Naive thymus-derived CD8-positive, alpha-beta T cell (primary cell): ENCODE results near the gene ZNF789. TPM values are rescaled to one million over a fixed set of nuclear protein-coding genes. Genes with fewer than 3 reads are reported as not detected.

Experiments
- ATAC-seq, 2 donors: fragments of 150-1000 bp; cut with Tn5 transposase in 1 of 2; sonication (Bioruptor Pico), chemical (Tn5 transposase) in 1 of 2; 1 replicate in 1 of 2; 2 replicates in 1 of 2; pipeline ENCODE4 v1.10.0; 2021; ENCODE audit warnings: mild to moderate bottlenecking in 2 of 2, moderate library complexity in 2 of 2
- POLR2A ChIA-PET: fragments of 350-600 bp; sonication (Branson Sonifier 250); formaldehyde crosslinking; loops from one replicate; lab custom pipeline; 2021; ENCODE audit warnings: antibody characterized with exemption; lab: Charles Lee
- DNase-seq, 10 donors: peaks; one replicate each; pipeline versions ENCODE4 v3.0.0 to v3.0.0-alpha.2; 2020 to 2022
- H3K27ac Mint-ChIP-seq, 10 donors: one replicate each; pipeline ENCODE4 v1.8.0; 2020 to 2022; ENCODE audit warnings: mild to moderate bottlenecking in 10 of 10, mixed read lengths in 10 of 10, moderate library complexity in 4 of 10, inconsistent platforms in 1 of 10
- H3K27me3 Mint-ChIP-seq, 5 donors: one replicate each; pipeline ENCODE4 v1.8.0; 2021 to 2022; ENCODE audit warnings: mixed read lengths in 5 of 5
- H3K36me3 Mint-ChIP-seq, 3 donors: one replicate each; pipeline ENCODE4 v1.8.0; 2020 to 2022; ENCODE audit warnings: mixed read lengths in 3 of 3, mild to moderate bottlenecking in 2 of 3, inconsistent platforms in 1 of 3
- H3K4me1 Mint-ChIP-seq, 4 donors: one replicate each; pipeline ENCODE4 v1.8.0; 2021 to 2022; ENCODE audit warnings: mixed read lengths in 4 of 4
- H3K4me3 Mint-ChIP-seq, 10 donors: one replicate each; pipeline ENCODE4 v1.8.0; 2020 to 2022; ENCODE audit warnings: mild to moderate bottlenecking in 10 of 10, mixed read lengths in 10 of 10, moderate library complexity in 6 of 10, inconsistent platforms in 1 of 10
- H3K9me3 Mint-ChIP-seq, 9 donors: one replicate each; pipeline ENCODE4 v1.8.0; 2020 to 2022; ENCODE audit warnings: mixed read lengths in 9 of 9, mild to moderate bottlenecking in 3 of 9, inconsistent platforms in 1 of 9, moderate library complexity in 1 of 9
- polyA plus RNA-seq, 3 donors: library from polyadenylated mRNA; unstranded; fragments of 300-500 nt; fragmentation: Illumina TruSeq; gene quantifications; one replicate each; pipeline ENCODE4 v1.2.3, GENCODE V29; 2021
- total RNA-seq, 8 experiments: library from RNA in 2 of 8; stranded (reverse) in 2 of 8; gene quantifications; one replicate each; pipeline ENCODE4 v1.2.3 and lab custom pipeline; 2021 to 2026

Gene ZNF789
- total and polyA plus RNA-seq, 5 experiments from 2014 or later, result 7.3 to 31.8 (median 8.2) TPM

DNA sequence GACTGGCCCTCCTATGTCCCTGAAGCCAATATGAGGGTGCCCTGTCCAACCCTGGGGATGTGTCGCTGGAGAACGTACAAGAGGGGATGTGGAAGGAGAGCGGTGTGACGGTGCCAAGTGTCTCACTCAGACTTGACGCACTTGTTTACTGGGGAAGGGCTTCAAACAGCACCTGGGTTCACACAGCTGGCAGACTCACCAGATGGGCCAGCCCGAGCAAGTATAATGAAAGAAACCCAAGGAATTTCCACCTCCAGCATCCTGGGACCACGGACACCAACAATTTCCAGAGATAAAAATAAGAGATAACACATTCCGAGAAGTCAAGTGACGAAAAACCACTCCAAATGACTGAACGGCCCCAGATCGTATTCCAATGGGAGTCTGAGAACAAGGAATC, 12.0 kb upstream of the ZNF789 start:
- Mint-ChIP-seq H3K4me3 (peak overlapping the region in 2 of 10 donors; percentile 37 to 51), H3K4me1 (peaks cover 25 to 58% (median 38%) of the 10 kb centered on the region in 4 donors), H3K27me3 (no peaks in the 10 kb centered on the region), H3K36me3 (peaks cover 1 to 53% (median 4%) of the 10 kb centered on the region in 3 donors), H3K27ac (peak overlapping the region in 7 of 10 donors; percentile 5 to 90 (median 71)), H3K9me3 (no peaks in the 10 kb centered on the region)
- POLR2A ChIA-PET, result interaction anchor here (1.0 kb wide), 1 partner anchor 14 kb away, joined by 3 read pairs; no protein-coding TSS in a partner anchor
- ATAC-seq (no peak), DNase-seq (no peak)

DNA sequence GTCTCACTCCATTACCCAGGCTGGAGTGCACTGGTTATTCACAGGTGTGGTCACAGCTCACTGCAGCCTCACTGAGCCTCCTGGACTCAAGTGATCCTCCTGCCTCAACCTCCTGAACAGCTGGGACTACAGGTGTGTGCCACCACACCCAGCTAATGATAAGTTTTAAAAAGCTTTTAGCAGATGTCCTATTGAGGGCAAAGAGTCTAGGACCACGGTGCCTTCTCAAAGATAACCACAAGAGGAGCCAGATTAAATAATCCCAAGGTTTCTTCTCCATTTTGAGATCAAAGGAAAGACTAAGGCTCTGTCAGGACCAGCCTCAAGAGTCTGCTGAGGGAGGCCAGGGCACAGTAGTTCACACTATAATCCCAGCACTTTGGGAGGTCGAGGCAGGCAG, 11.5 kb upstream of the ZNF789 start:
- H3K4me3 Mint-ChIP-seq, result no peak overlapping the region
- POLR2A ChIA-PET, result interaction anchor here (1.0 kb wide), 1 partner anchor 15 kb away, joined by 3 read pairs; no protein-coding TSS in a partner anchor
- H3K4me1 Mint-ChIP-seq, result peaks cover 28 to 62% (median 43%) of the 10 kb centered on the region in 4 donors
- no peak for DNase-seq
- no peaks in the 10 kb centered on the region for H3K9me3 Mint-ChIP-seq
- H3K27ac Mint-ChIP-seq, result peak overlapping the region in 2 of 10 donors; percentile 7 to 40
- no peaks in the 10 kb centered on the region for H3K27me3 Mint-ChIP-seq
- H3K36me3 Mint-ChIP-seq, result peaks cover 1 to 51% (median 4%) of the 10 kb centered on the region in 3 donors
- no peak for ATAC-seq

DNA sequence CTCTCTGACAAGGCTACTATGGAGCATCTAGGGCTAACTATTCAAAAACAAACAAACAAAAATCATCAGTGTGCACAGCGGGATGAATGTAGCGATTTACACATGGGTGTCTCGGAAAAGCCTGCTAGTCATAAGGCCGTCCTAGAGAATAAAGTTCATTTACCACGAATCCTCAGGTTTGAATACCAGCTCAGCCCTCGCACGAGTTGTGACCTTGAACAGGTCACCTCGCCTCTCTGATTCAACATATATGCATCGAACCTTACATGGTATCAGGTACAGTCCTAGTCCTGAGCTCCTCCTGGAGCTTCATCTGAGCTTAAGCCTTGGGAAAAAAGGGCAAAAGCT, 7.3 kb upstream of the ZNF789 start:
- no peaks in the 10 kb centered on the region for H3K27me3 Mint-ChIP-seq
- peak; percentile 1 to 7 for ATAC-seq
- peak overlapping the region; percentile 88 to 98 (median 96) for H3K4me3 Mint-ChIP-seq
- peak overlapping the region; percentile 83 to 98 (median 96) for H3K27ac Mint-ChIP-seq
- peaks cover 17 to 50% (median 32%) of the 10 kb centered on the region in 4 donors for H3K4me1 Mint-ChIP-seq
- DNase-seq, result no peak
- peaks cover 1 to 12% (median 4%) of the 10 kb centered on the region in 3 donors for H3K36me3 Mint-ChIP-seq
- POLR2A ChIA-PET, result interaction anchor here (0.6 to 3.0 kb wide), 8 partner anchors 18 to 1240 kb away, joined by 3 to 22 read pairs (median 8); partner anchors contain the start of genes BUD31, CPSF4, PDAP1 and PTCD1
- H3K9me3 Mint-ChIP-seq, result no peaks in the 10 kb centered on the region

DNA sequence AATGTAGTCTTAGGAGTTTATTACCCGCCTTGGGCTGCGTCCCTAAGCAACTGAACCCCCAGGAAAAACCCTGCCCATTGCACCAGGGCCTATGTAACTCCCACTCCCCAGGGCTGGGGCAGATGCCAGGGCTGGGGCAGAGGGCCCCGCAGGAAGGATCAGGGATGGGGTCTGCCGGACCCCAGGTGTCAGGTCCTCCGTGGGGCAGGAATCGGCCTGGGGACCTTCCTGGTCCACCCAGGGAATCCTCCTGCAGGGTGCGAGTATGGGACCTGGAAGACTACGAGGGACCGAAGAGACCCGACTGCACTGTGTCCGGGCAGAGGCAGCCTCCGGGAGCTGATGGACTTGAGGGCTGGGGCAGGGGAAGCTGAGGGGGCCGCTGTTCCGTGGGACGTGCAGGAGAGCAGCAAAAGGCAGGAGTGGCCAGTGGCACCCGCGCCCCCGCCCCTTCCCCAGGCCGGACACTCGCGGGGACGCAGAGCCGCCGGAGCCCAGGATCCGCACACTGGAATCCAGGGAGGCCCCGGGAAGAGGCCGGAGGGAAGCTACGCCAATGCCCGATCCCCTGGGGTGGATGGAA, 4.3 kb upstream of the ZNF789 start:
- Mint-ChIP-seq H3K36me3 (peaks cover 1 to 4% (median 3%) of the 10 kb centered on the region in 3 donors), H3K27me3 (no peaks in the 10 kb centered on the region), H3K4me3 (peak overlapping the region in 1 of 10 donors; percentile 58), H3K4me1 (peaks cover 21 to 39% (median 32%) of the 10 kb centered on the region in 4 donors), H3K9me3 (no peaks in the 10 kb centered on the region), H3K27ac (no peak overlapping the region)
- POLR2A ChIA-PET, result interaction anchor here (1.8 kb wide), 1 partner anchor 31 kb away, joined by 7 read pairs; the partner anchor contains the start of gene ZNF394
- ATAC-seq (no peak), DNase-seq (no peak)

DNA sequence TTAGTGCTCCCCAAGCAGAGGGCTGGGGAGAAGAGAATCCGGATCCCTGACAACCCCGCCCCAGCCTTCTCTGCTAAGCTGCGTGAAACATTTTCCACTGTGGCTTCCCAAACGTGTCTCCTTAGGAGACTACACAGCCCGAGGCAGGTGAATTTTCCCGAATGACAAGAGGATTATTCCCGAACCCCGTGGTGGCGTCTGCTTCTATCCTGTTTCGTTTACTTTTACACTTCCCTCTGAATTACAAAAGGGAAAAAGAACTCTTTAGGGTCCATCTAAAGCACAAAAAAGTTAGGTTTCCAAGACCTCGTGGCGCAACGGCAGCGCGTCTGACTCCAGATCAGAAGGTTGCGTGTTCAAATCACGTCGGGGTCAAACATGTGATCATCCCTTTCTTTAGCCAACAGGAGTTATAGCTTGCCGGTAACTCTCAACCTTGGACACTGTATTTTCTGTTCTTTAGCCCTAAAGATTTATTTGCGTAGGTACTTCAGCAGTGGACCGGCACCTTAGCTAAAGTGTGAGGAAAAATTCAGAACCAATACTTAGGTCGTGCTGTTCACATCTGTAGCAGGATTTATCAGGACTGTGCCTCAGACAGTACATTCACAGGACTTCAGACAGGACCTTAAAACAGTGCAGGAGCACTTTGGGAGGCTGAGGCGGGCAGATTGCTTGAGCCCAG, 3.2 kb upstream of the ZNF789 start:
- POLR2A ChIA-PET, result interaction anchor here (1.2 to 1.8 kb wide), 2 partner anchors 30 to 35 kb away, joined by 4 to 7 read pairs; partner anchors contain the start of genes ZKSCAN5 and ZNF394
- Mint-ChIP-seq H3K4me1 (peaks cover 19 to 41% (median 30%) of the 10 kb centered on the region in 4 donors), H3K27me3 (no peaks in the 10 kb centered on the region), H3K9me3 (no peaks in the 10 kb centered on the region), H3K27ac (peak overlapping the region in 3 of 10 donors; percentile 43 to 65 (median 64)), H3K36me3 (no peaks in the 10 kb centered on the region), H3K4me3 (peak overlapping the region in 2 of 10 donors; percentile 4 to 48)
- no peak for ATAC-seq
- no peak for DNase-seq

DNA sequence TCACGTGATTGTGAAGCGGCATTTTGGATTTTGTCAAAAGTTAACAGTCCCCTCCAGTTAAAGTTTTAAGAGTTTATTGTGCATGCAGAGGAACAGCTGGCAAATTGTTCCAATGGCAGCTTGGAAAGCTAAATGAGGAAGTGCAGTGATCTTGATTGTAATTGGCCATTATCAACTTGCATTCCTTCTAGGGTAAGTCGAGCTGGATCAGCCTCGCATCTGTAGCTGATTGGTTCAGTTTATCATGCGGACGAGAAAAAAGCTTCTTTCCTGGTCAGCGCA, 566 bp downstream of the ZNF789 start:
- Mint-ChIP-seq H3K27ac (peak overlapping the region; percentile 90 to 98 (median 98)), H3K27me3 (no peaks in the 10 kb centered on the region), H3K4me3 (peak overlapping the region; percentile 91 to 100 (median 97)), H3K9me3 (no peaks in the 10 kb centered on the region), H3K36me3 (peaks cover 0 to 14% (median 0%) of the 10 kb centered on the region in 3 donors), H3K4me1 (peaks cover 21 to 48% (median 37%) of the 10 kb centered on the region in 4 donors)
- DNase-seq, result no peak
- no peak for ATAC-seq
- POLR2A ChIA-PET, result interaction anchor here (1.0 to 3.7 kb wide), 6 partner anchors 9 to 148 kb away, joined by 3 to 47 read pairs (median 4); partner anchors contain the start of genes ARPC1A, BUD31, ZKSCAN5 and ZNF394

DNA sequence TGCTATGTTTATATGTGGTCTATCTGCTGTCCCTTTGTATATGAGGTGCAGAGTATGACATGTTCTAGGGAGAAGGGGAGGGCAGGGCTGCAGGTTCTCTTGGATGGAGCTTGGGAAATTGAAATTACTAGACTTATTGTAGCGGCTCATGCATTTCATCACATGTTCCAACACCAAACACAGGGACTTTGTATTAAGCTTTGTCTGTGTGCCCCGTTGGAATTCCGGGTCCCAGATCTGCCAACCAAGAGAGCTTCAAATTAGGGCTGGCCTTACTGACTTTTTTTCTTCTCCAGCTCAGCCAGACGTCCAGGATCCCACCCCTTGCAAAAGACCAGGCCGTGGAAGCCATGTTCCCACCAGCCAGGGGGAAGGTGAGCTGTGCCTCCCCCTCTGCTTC, 3.4 kb downstream of the ZNF789 start:
- DNase-seq (no peak), ATAC-seq (no peak)
- Mint-ChIP-seq H3K27ac (peak overlapping the region in 3 of 10 donors; percentile 24 to 71 (median 43)), H3K9me3 (no peaks in the 10 kb centered on the region), H3K36me3 (peaks cover 0 to 38% (median 0%) of the 10 kb centered on the region in 3 donors), H3K27me3 (no peaks in the 10 kb centered on the region), H3K4me1 (peaks cover 26 to 59% (median 49%) of the 10 kb centered on the region in 4 donors), H3K4me3 (peak overlapping the region in 1 of 10 donors; percentile 20)
- POLR2A ChIA-PET, result interaction anchor here (1.0 to 2.0 kb wide), 4 partner anchors 11 to 81 kb away, joined by 3 to 8 read pairs (median 5); partner anchors contain the start of genes CPSF4 and PTCD1

DNA sequence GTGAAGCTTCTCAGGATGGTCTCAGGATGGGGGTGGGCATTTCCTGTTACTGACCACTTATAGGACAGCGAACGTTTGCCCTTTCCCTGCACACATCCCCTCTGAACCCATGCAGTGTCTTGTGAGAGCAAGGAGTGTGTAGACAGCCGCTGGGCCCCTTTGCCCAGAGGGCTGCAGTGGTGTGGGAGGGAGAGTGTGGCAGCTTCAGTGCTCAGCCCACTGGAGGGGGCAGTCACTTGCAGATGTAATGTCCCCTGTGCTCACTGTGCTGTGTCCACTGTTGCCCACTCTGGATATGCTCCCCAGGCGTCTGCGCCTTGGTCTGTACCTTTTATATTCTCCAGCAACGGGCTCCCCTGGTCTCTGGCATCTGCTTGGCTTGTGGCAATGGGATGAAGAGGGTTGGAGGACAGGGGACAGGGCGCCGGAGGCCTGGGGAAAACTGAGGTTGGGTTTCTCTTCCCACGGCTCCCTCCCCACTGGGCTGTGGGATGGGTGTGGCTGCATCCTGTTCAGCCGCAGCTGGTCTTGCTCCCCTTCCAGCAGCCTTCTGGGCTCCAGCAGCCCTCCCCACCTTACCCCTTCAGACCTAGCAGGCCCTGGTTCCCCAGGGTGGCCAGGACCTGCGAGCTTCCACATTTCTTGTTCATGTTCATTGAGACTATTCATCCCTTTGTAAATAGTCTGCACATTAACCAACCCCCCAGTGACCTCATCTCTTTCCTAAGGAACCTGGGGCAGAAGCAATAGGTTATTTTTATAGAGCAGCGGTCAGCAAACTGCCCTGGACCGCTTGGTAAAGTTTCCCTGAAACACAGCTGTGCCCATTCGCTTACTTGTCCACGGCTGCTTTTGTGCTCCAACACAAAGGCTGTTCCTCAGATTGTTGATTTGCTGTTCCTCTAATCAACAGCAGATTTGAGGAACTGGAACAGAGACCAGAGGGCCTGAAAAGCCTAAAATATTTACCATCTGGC, 6.1 kb downstream of the ZNF789 start:
- no peak for ATAC-seq
- peaks cover 0 to 53% (median 4%) of the 10 kb centered on the region in 3 donors for H3K36me3 Mint-ChIP-seq

DNA sequence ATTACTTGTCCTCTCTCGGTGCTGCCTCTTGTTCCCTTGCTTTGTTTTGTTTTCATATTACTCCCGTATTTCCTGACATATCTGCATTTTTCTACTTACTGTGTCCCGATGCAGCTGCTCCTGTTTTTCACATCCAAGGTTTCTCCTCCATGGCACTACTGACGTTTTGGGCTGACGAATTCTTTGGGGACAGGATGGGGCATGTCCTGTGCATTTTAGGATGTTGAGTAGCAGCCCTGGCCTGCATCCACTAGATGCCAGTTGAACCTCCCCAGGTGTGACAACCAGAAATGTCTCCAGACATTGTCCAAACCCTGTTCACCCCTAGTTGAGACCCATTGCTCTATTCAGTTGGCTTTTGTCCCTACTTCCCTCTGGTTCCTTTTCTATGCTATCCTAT, 12.4 kb downstream of the ZNF789 start:
- Mint-ChIP-seq H3K9me3 (no peaks in the 10 kb centered on the region), H3K36me3 (peaks cover 0 to 45% (median 13%) of the 10 kb centered on the region in 3 donors), H3K27me3 (no peaks in the 10 kb centered on the region), H3K4me1 (peaks cover 0 to 8% (median 5%) of the 10 kb centered on the region in 4 donors), H3K27ac (peak overlapping the region in 3 of 10 donors; percentile 12 to 50 (median 32)), H3K4me3 (no peak overlapping the region)
- DNase-seq, result no peak
- POLR2A ChIA-PET, result interaction anchor here (1.0 kb wide), 1 partner anchor 11 kb away, joined by 6 read pairs; no protein-coding TSS in a partner anchor
- no peak for ATAC-seq

More for the DNA sequence above, 6.1 kb downstream of the ZNF789 start:
- Mint-ChIP-seq H3K4me3 (peak overlapping the region in 6 of 10 donors; percentile 30 to 56 (median 46)), H3K4me1 (peaks cover 15 to 43% (median 35%) of the 10 kb centered on the region in 4 donors), H3K27me3 (no peaks in the 10 kb centered on the region), H3K9me3 (no peaks in the 10 kb centered on the region), H3K27ac (peak overlapping the region; percentile 34 to 87 (median 66))
- POLR2A ChIA-PET, result interaction anchor here (1.1 to 1.3 kb wide), 2 partner anchors 21 to 26 kb away, joined by 3 read pairs; partner anchors contain the start of genes ZKSCAN5 and ZNF394
- no peak for DNase-seq

DNA sequence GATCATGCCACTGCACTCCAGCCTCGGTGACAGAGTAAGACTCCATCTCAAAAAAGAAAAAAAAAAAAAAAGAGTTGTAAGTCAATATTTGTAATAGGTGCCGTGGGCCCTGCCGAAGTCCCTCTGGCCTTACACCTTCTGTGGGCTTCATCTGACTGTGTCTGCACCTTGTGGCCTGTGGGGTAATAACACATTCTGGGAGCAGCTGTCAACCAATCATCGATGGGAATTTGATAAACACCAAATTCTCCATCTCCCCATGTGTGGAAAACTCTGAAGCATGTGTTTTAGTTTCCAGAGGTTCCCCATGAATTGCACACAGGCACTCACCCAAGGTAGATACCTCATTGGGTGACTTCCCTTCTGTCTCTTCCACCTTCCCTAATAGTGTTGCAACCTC, 16.5 kb downstream of the ZNF789 start:
- POLR2A ChIA-PET, result interaction anchor here (0.7 to 1.1 kb wide), 3 partner anchors 10 to 569 kb away, joined by 3 to 7 read pairs (median 4); no protein-coding TSS in a partner anchor
- H3K9me3 Mint-ChIP-seq, result peaks cover 0 to 23% (median 11%) of the 10 kb centered on the region in 9 donors
- ATAC-seq (peak in 1 of 2 donors; percentile 42), DNase-seq (no peak)
- no peaks in the 10 kb centered on the region for H3K27me3 Mint-ChIP-seq
- peaks cover 4 to 14% (median 5%) of the 10 kb centered on the region in 4 donors for H3K4me1 Mint-ChIP-seq
- H3K4me3 Mint-ChIP-seq, result no peak overlapping the region
- H3K36me3 Mint-ChIP-seq, result peaks cover 16 to 52% (median 40%) of the 10 kb centered on the region in 3 donors
- peak overlapping the region in 2 of 10 donors; percentile 0 to 9 for H3K27ac Mint-ChIP-seq

DNA sequence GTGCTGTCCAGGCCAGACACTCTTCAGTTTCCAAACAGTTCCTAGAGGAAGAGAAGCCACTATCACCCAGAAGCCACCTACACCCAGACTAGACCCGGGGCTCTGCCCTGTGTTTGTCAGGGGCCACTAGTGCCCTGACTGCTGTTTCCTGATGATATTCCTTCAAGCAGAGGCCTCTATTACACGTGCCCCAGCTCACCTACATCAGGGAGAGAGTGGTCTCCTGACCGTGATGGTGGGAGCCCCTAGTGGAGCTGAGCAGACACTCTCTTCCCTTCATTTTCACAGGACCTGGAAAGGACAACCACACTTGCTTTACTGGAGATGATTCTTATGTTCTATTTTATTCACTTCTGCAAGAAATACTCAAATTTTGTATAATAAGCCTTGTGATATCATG, 18.2 kb downstream of the ZNF789 start:
- Mint-ChIP-seq H3K4me3 (no peak overlapping the region), H3K27ac (peak overlapping the region in 2 of 10 donors; percentile 57 to 62), H3K4me1 (peaks cover 0 to 14% (median 5%) of the 10 kb centered on the region in 4 donors), H3K27me3 (no peaks in the 10 kb centered on the region), H3K9me3 (peaks cover 0 to 28% (median 13%) of the 10 kb centered on the region in 9 donors), H3K36me3 (peaks cover 18 to 56% (median 53%) of the 10 kb centered on the region in 3 donors)
- ATAC-seq (peak in 1 of 2 donors; percentile 23), DNase-seq (no peak)
- POLR2A ChIA-PET, result interaction anchor here (0.7 to 1.7 kb wide), 2 partner anchors 9 to 10 kb away, joined by 7 read pairs; partner anchors contain the start of gene ZNF394
